Mesothelial cell of epicardium (in vitro differentiated cells): ENCODE measurements around the gene B3GALNT2. TPM values are rescaled to one million over a fixed set of nuclear protein-coding genes. Genes with fewer than 3 reads are reported as not detected.

Source experiments
- DNase-seq, 2 experiments: peaks; one replicate each; pipeline ENCODE4 v3.0.0; 2021; ENCODE audit warnings: low spot score in 2 of 2; ENCODE audit not compliant: unreplicated experiment in 2 of 2
- H3K27ac Mint-ChIP-seq: 2 replicates; pipeline ENCODE4 v1.8.0; 2021; ENCODE audit warnings: mixed read lengths
- H3K27me3 Mint-ChIP-seq: 2 replicates; pipeline ENCODE4 v1.8.0; 2021; ENCODE audit warnings: low read depth, mixed read lengths
- H3K36me3 Mint-ChIP-seq: 2 replicates; pipeline ENCODE4 v1.8.0; 2021; ENCODE audit warnings: mixed read lengths
- H3K4me1 Mint-ChIP-seq: 2 replicates; pipeline ENCODE4 v1.8.0; 2021; ENCODE audit warnings: mixed read lengths
- H3K4me3 Mint-ChIP-seq: 2 replicates; pipeline ENCODE4 v1.8.0; 2021; ENCODE audit warnings: mild to moderate bottlenecking, moderate library complexity, mixed read lengths
- H3K9me3 Mint-ChIP-seq: 2 replicates; pipeline ENCODE4 v1.8.0; 2021; ENCODE audit warnings: mixed read lengths
- CTCF ChIP-seq: fragments of 200-600 bp; sonication (generic); IDR thresholded peaks from one replicate; pipeline ENCODE4 v1.5.0; 2021; ENCODE audit warnings: antibody characterized with exemption; ENCODE audit not compliant: unreplicated experiment
- total RNA-seq: library from RNA; stranded (reverse); gene quantifications from 3 replicates; pipeline ENCODE4 v1.2.1, GENCODE V29; 2021

B3GALNT2 gene
- total RNA-seq, 1 donor from 2014 or later, result 30.6 TPM

- DNase-seq, result peak in 1 of 2 experiments; percentile 71
- H3K4me3 Mint-ChIP-seq, result no peak overlapping the region
- peak; percentile 83 for TF ChIP-seq CTCF
- H3K27me3 Mint-ChIP-seq, result no peaks in the 10 kb centered on the region
- H3K4me1 Mint-ChIP-seq, result peaks cover 10% of the 10 kb centered on the region
- H3K36me3 Mint-ChIP-seq, result peaks cover 5% of the 10 kb centered on the region
- no peaks in the 10 kb centered on the region for H3K9me3 Mint-ChIP-seq
- peak overlapping the region; percentile 25 for H3K27ac Mint-ChIP-seq
Observed at GRCh38 chr1:235417086-235417697, 87.1 kb downstream of the B3GALNT2 start.

DNA sequence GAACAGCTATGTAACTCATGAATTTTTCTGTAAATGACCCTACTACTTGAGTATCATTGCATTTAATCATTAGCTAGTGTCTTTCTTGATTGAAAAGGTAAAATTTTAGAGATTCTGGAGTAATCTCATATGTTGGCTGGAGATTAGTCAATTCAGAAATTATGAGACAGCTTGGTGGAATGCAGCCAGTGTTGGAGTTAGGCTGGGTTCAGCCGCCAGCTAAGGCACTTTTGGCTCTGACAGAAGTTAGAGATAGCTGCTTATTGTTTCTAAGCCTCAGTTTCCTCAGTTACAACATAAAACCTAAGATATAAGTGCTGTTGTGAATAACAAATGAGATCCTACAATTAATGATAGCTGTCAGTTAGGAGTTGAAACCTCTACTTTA lies 87.6 kb downstream of the B3GALNT2 start:
- H3K27ac Mint-ChIP-seq, result no peak overlapping the region
- H3K9me3 Mint-ChIP-seq, result no peaks in the 10 kb centered on the region
- peaks cover 10% of the 10 kb centered on the region for H3K4me1 Mint-ChIP-seq
- peaks cover 4% of the 10 kb centered on the region for H3K36me3 Mint-ChIP-seq
- H3K27me3 Mint-ChIP-seq, result no peaks in the 10 kb centered on the region
- no peak for TF ChIP-seq CTCF
- DNase-seq, result no peak
- no peak overlapping the region for H3K4me3 Mint-ChIP-seq

- DNase-seq, result peak in 1 of 2 experiments; percentile 48
- Mint-ChIP-seq H3K4me3 (no peak overlapping the region), H3K27ac (no peak overlapping the region), H3K9me3 (no peaks in the 10 kb centered on the region), H3K36me3 (peaks cover 3% of the 10 kb centered on the region), H3K27me3 (no peaks in the 10 kb centered on the region), H3K4me1 (peaks cover 14% of the 10 kb centered on the region)
- peak; percentile 85 for TF ChIP-seq CTCF
Observed at GRCh38 chr1:235415008-235415904, 89.0 kb downstream of the B3GALNT2 start.

DNA sequence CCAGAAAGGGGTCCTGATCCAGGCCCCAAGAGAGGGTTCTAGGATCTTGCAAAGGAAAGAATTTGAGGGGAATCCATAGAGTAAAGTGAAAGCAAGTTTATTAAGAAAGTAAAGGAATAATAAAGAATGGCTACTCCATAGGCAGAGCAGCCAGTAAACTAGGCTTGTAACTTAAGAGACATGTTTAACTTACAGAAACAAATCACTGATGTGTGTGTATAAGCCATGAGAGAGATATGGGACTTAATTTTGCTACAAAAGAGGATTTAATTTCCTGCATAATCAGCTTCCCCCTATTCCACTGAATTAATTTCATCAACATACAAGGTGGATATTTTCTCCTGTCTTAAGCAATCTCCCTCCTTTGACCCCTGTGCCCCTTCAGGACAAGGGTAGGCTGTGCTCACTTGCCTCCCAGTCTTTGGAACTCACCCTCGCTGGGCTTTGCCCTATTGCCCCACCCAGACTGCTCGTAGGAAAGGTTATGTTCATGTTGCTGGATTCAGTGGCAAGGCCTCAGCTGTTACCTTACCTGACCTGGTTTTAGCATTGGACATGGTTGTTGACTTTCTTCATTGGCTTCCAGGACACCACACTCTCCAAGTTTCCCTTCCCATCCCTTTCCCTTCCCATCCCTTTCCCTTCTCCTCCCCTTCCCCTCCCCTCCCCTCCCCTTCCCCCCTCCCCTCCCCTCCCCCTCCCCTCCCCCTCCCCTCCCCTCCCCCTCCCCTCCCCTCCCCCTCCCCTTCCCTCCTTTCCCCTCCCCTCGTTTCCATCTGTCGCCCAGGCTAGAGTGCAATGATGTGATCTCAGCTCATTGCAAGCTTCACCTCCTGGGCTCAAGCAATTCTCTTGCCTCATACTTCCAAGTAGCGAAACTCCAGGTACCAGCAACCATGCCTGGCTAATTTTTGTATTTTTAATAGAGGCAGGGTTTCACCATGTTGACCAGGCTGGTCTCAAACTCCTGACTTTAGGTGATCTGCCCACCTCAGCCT lies 92.5 kb downstream of the B3GALNT2 start:
- H3K27me3 Mint-ChIP-seq, result no peaks in the 10 kb centered on the region
- no peak overlapping the region for H3K4me3 Mint-ChIP-seq
- H3K9me3 Mint-ChIP-seq, result no peaks in the 10 kb centered on the region
- DNase-seq, result no peak
- peaks cover 15% of the 10 kb centered on the region for H3K4me1 Mint-ChIP-seq
- peaks cover 3% of the 10 kb centered on the region for H3K36me3 Mint-ChIP-seq
- TF ChIP-seq CTCF, result no peak
- peak overlapping the region; percentile 47 for H3K27ac Mint-ChIP-seq

GRCh38 chr1:235410467-235410866 lies 93.8 kb downstream of the B3GALNT2 start:
- DNase-seq, result no peak
- Mint-ChIP-seq H3K27ac (no peak overlapping the region), H3K36me3 (peaks cover 3% of the 10 kb centered on the region), H3K9me3 (no peaks in the 10 kb centered on the region), H3K4me1 (peaks cover 10% of the 10 kb centered on the region), H3K27me3 (no peaks in the 10 kb centered on the region), H3K4me3 (no peak overlapping the region)
- no peak for TF ChIP-seq CTCF
